Ovary (tissue), 9 donors: ENCODE measurements around the gene CLK3. TPM values are rescaled to one million over a fixed set of nuclear protein-coding genes. Genes with fewer than 3 reads are reported as not detected.

Experiments used
- DNase-seq, 5 donors: peaks; one replicate each; pipeline ENCODE4 v3.0.0-alpha.2; 2019 to 2020
- H3K27ac ChIP-seq, 2 donors: fragments of 200-600 bp; one replicate each; pipeline versions ENCODE4 v1.5.1 to v1.8.0; 2019 to 2022
- H3K27me3 ChIP-seq: fragments of 200-600 bp; one replicate; pipeline ENCODE4 v1.8.0; 2022
- H3K36me3 ChIP-seq: fragments of 200-600 bp; sonication (generic); one replicate; pipeline ENCODE4 v1.5.1; 2019
- H3K4me1 ChIP-seq: one replicate; pipeline ENCODE4 v1.8.1; 2013; ENCODE audit warnings: mild to moderate bottlenecking, moderate library complexity; ENCODE audit not compliant: insufficient read depth
- H3K4me3 ChIP-seq: fragments of 200-600 bp; sonication (generic); one replicate; pipeline ENCODE4 v1.5.1; 2017
- H3K9me3 ChIP-seq, 2 donors: fragments of 200-600 bp in 1 of 2; sonication (generic) in 1 of 2; one replicate each; pipeline versions ENCODE4 v1.5.1 to v1.8.1; 2013 to 2019; ENCODE audit warnings: mild to moderate bottlenecking in 1 of 2, moderate library complexity in 1 of 2
- CTCF ChIP-seq, 3 donors: fragments of 450-650 bp in 2 of 3; fragments of 200-600 bp in 1 of 3; IDR thresholded peaks; one replicate each; pipeline versions ENCODE4 v1.5.1 to v1.8.0; 2016 to 2022; ENCODE audit warnings: antibody characterized with exemption in 3 of 3, mild to moderate bottlenecking in 1 of 3
- EP300 ChIP-seq: sonication (generic); formaldehyde crosslinking; IDR thresholded peaks from one replicate; pipeline ENCODE4 v1.6.1; 2017; ENCODE audit warnings: antibody characterized with exemption
- POLR2A ChIP-seq: fragments of 450-650 bp; IDR thresholded peaks from one replicate; pipeline ENCODE4 v1.6.1; 2017; ENCODE audit warnings: antibody characterized with exemption, mild to moderate bottlenecking, moderate library complexity
- whole genome bisulfite sequencing, 3 donors: extraction: QIAGEN DNeasy Blood & Tissue Kit in 1 of 3; methylation state at CpG; one replicate each; pipeline versions ENCODE4 v1.1.5 to v1.1.7; 2013 to 2017; 5-methylcytosine and 5-hydroxymethylcytosine counted together
- intact Hi-C, 4 donors: fragments of 100-400 bp; cut with DNase I; formaldehyde crosslinking; loops; one replicate each; pipeline versions ENCODE4 v1.11.0 to v1.15.1; 2022 to 2023
- polyA plus RNA-seq, 2 donors: library from polyadenylated mRNA; stranded (reverse); fragments of 200-250 nt in 1 of 2; fragments of 350-450 nt in 1 of 2; fragmentation: Illumina TruSeq in 1 of 2; extraction: RNeasy Lipid Tissue Mini Kit (QIAGEN cat#74804) in 1 of 2; gene quantifications; one replicate each; pipeline ENCODE4 v1.2.3, GENCODE V29; 2013 to 2014
- total RNA-seq, 7 donors: library from RNA; depleted of rRNA in 2 of 7; stranded (reverse); fragments of >200 nt in 2 of 7; fragmentation: NEBNext Ultra II Directional in 3 of 7; extraction: Animal tissue kit (Norgen Biotek cat#: 25700) in 3 of 7; gene quantifications; one replicate each; pipeline versions ENCODE4 v1.1.0 to v1.2.4, GENCODE V29; 2016 to 2023
- donor health status: DM: no; HTN: no; CAD: no; lungs with moderate emphysema.
- donor health status: DM: no; HTN: no; CAD: no.
- donor health status: Bipolar disorder and iron deficiency.
- donor health status: DM: yes; HTN: yes; CAD: no.
- donor health status: DM: no; HTN: no; CAD: no.
- donor health status: DM: yes; HTN: yes; CAD: no.

CLK3 gene
- total and polyA plus RNA-seq, 9 donors: 53.2 to 110 (median 67.2) TPM

GRCh38 chr15:74604983-74605794 lies 10.4 kb upstream of the CLK3 start:
- Histone ChIP-seq H3K27me3 (no peaks in the 10 kb centered on the region), H3K9me3 (no peaks in the 10 kb centered on the region), H3K4me1 (peaks cover under 1% of the 10 kb centered on the region), H3K36me3 (no peaks in the 10 kb centered on the region), H3K27ac (no peak overlapping the region), H3K4me3 (no peak overlapping the region)
- WGBS, 3 donors: 75 to 76% (median 76%) methylated on average over 12 of the region's 12 CpGs
- TF ChIP-seq CTCF (IDR thresholded peaks at IDR 0.05) (no peak), EP300 (no peak), POLR2A (no peak)
- intact Hi-C loops: no loop called here
- no peak for DNase-seq

- H3K4me1 ChIP-seq: peaks cover 5% of the 10 kb centered on the region
- no peaks in the 10 kb centered on the region for H3K36me3 ChIP-seq
- 50 to 58% (median 56%) methylated on average over 1 of the region's 1 CpG for WGBS, 3 donors
- intact Hi-C loops: no loop called here
- no peak overlapping the region for H3K27ac ChIP-seq
- no peak for TF ChIP-seq CTCF (IDR thresholded peaks at IDR 0.05)
- TF ChIP-seq EP300: no peak
- TF ChIP-seq POLR2A: no peak
- no peak overlapping the region for H3K4me3 ChIP-seq
- no peak for DNase-seq
- H3K9me3 ChIP-seq: no peaks in the 10 kb centered on the region
- H3K27me3 ChIP-seq: no peaks in the 10 kb centered on the region
Measured at GRCh38 chr15:74605795-74606150, 9.9 kb upstream of the CLK3 start.

- no peaks in the 10 kb centered on the region for H3K27me3 ChIP-seq
- intact Hi-C loops: no loop called here
- no peaks in the 10 kb centered on the region for H3K36me3 ChIP-seq
- no peaks in the 10 kb centered on the region for H3K9me3 ChIP-seq
- TF ChIP-seq POLR2A (no peak), CTCF (IDR thresholded peaks at IDR 0.05) (no peak), EP300 (no peak)
- peaks cover 9% of the 10 kb centered on the region for H3K4me1 ChIP-seq
- no peak overlapping the region for H3K27ac ChIP-seq
- 70 to 93% (median 75%) methylated on average over 3 of the region's 3 CpGs for WGBS, 3 donors
- no peak overlapping the region for H3K4me3 ChIP-seq
- DNase-seq: no peak
Measured at GRCh38 chr15:74608786-74609185, 6.8 kb upstream of the CLK3 start.

DNA sequence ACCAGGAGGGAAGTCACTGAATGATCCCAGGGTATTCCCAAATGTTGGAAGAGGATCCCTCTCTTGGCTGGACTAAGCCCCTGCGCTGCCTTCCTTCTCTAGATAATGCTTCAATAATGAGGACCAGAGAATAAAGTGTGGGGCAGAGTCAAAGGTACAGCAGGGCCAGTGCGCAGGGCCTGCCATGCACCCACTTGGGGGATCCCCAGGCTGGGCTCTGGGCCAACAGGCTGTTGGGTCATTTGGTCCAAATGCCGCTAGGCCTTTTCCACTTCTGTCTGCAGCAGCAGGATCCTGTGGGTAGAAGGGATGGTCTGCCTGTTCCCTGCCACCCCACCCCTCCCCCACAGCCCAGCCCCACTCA lies 5.7 kb upstream of the CLK3 start:
- 39 to 66% (median 43%) methylated on average over 3 of the region's 3 CpGs for WGBS, 3 donors
- peaks cover 9% of the 10 kb centered on the region for H3K4me1 ChIP-seq
- TF ChIP-seq EP300 (no peak), CTCF (IDR thresholded peaks at IDR 0.05) (no peak), POLR2A (no peak)
- no peak overlapping the region for H3K27ac ChIP-seq
- intact Hi-C loops: no loop called here
- H3K9me3 ChIP-seq: no peaks in the 10 kb centered on the region
- H3K27me3 ChIP-seq: no peaks in the 10 kb centered on the region
- no peak overlapping the region for H3K4me3 ChIP-seq
- no peak for DNase-seq
- H3K36me3 ChIP-seq: no peaks in the 10 kb centered on the region
